Activated naive CD4-positive, alpha-beta T cell treated with anti-CD3 and anti-CD28 coated beads, Interleukin-2, amount 50 U/mL, for 72 hours (primary cell): ENCODE data around the gene TRPC4AP. TPM values are rescaled to one million over a fixed set of nuclear protein-coding genes. Genes with fewer than 3 reads are reported as not detected.

ENCODE experiments used
- ATAC-seq, 2 donors: fragments of 150-1000 bp; cut with Tn5 transposase; 2 replicates each; pipeline ENCODE4 v1.10.0; 2021; ENCODE audit warnings: mild to moderate bottlenecking in 2 of 2, moderate library complexity in 2 of 2
- DNase-seq, 2 donors: peaks; one replicate each; pipeline ENCODE4 v3.0.0; 2021 to 2022; ENCODE audit warnings: low spot score in 2 of 2
- H3K27ac Mint-ChIP-seq, 2 donors: one replicate each; pipeline ENCODE4 v1.8.0; 2022; ENCODE audit warnings: mild to moderate bottlenecking in 2 of 2, mixed read lengths in 2 of 2
- H3K36me3 Mint-ChIP-seq, 2 donors: one replicate each; pipeline ENCODE4 v1.8.0; 2022; ENCODE audit warnings: mixed read lengths in 2 of 2
- H3K9me3 Mint-ChIP-seq, 2 donors: one replicate each; pipeline ENCODE4 v1.8.0; 2022; ENCODE audit warnings: mixed read lengths in 2 of 2
- total RNA-seq, 2 donors: library from RNA; stranded (reverse); gene quantifications; one replicate each; pipeline ENCODE4 v1.2.3, GENCODE V29; 2022

Gene TRPC4AP
- total RNA-seq, 2 donors from 2014 or later, result 44.6 to 51.3 TPM

DNA sequence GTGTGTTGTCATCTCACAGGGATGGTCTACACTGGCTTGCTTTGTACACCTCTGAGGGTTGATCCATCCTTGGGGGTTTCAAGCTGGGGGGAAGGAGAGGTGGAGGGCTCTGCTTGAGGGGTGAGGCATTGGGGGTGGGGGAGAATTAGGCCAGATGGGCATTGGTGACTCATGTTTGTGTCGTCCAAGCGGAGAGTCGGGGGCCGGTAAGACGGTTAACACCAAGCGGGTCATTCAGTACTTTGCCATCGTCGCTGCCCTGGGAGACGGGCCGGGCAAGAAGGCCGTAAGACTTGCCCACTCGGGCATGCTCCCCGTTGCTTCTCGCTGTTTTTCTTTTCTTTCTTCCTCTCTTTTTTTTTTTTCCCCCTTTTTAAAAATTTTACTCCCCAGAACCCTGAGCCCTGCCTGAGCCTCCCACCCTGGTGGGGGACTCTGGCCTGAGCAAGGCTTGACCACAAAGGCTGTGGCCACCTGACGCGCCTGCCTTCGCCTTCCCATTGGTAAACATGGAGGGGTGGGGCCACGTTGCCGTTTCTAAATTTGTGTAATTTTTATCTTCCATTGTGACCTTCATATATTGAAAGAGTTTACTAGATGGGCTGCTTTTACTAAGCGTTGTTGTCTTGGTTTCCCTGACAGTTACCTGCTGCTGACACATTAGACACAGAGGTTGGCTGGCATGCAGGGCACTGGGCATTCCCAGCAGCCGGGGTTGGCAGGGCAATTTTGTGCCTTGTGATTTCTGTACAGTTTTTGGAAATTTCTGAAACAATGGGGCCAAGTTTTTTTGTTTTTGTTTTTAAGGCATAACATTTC is 110.1 kb downstream of the TRPC4AP start:
- no peak for DNase-seq
- Mint-ChIP-seq H3K9me3 (no peaks in the 10 kb centered on the region), H3K36me3 (no peaks in the 10 kb centered on the region), H3K27ac (no peak overlapping the region)
- ATAC-seq, result no peak

GRCh38 chr20:34980543-34981233 is 111.9 kb downstream of the TRPC4AP start:
- DNase-seq (no peak), ATAC-seq (no peak)
- Mint-ChIP-seq H3K27ac (no peak overlapping the region), H3K36me3 (no peaks in the 10 kb centered on the region), H3K9me3 (no peaks in the 10 kb centered on the region)

- no peak for DNase-seq
- Mint-ChIP-seq H3K9me3 (no peaks in the 10 kb centered on the region), H3K27ac (no peak overlapping the region), H3K36me3 (no peaks in the 10 kb centered on the region)
- ATAC-seq, result peak in 1 of 2 donors; percentile 48
Observed at GRCh38 chr20:34979366-34980153, 113.0 kb downstream of the TRPC4AP start.

DNA sequence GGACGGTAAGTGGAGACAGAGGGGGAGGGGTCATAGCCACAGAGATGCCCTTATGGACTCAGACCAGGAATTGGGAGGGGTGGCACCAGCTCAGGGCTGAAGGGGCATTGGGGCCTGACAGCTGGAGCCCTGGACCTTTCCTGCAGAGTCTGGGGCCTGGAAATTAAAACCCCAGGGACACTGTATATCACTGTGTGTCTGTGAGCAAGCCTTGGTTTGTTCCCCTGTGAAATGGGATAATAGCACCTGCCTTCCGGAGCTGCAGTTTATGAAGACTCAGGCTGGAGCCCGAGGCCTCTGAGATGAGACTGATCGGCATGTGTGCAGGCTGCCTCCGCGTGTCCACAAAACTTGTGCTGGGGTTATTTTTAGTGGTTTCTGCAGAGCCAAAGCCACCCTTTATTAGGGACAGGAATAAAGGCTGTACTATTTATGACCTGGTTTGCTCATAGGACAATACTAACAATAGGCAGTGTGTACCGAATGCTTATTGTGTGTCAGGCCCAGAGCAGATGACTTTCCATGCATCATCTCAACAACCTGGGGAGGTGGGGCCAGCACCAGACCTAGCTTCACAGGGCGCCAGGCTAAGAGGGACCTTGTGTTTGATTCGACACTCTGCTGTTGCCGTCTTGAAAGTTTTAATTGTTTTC is 114.4 kb downstream of the TRPC4AP start:
- no peaks in the 10 kb centered on the region for H3K9me3 Mint-ChIP-seq
- ATAC-seq (no peak), DNase-seq (no peak)
- H3K36me3 Mint-ChIP-seq, result no peaks in the 10 kb centered on the region
- no peak overlapping the region for H3K27ac Mint-ChIP-seq

- ATAC-seq, result no peak
- no peaks in the 10 kb centered on the region for H3K9me3 Mint-ChIP-seq
Observed at GRCh38 chr20:34977365-34978091, 115.1 kb downstream of the TRPC4AP start.

GRCh38 chr20:34976286-34976685 is 116.3 kb downstream of the TRPC4AP start:
- no peak for ATAC-seq
- Mint-ChIP-seq H3K27ac (no peak overlapping the region), H3K9me3 (no peaks in the 10 kb centered on the region), H3K36me3 (no peaks in the 10 kb centered on the region)
- DNase-seq, result no peak

More at GRCh38 chr20:34977365-34978091, 115.1 kb downstream of the TRPC4AP start:
- Mint-ChIP-seq H3K27ac (no peak overlapping the region), H3K36me3 (no peaks in the 10 kb centered on the region)
- DNase-seq, result no peak

GRCh38 chr20:34974246-34974645 is 118.4 kb downstream of the TRPC4AP start:
- Mint-ChIP-seq H3K9me3 (no peaks in the 10 kb centered on the region), H3K36me3 (no peaks in the 10 kb centered on the region)
- no peak for ATAC-seq

GRCh38 chr20:34971561-34972235 is 120.9 kb downstream of the TRPC4AP start:
- ATAC-seq (no peak), DNase-seq (no peak)
- H3K27ac Mint-ChIP-seq, result no peak overlapping the region
- no peaks in the 10 kb centered on the region for H3K9me3 Mint-ChIP-seq
- no peaks in the 10 kb centered on the region for H3K36me3 Mint-ChIP-seq

More at GRCh38 chr20:34974246-34974645, 118.4 kb downstream of the TRPC4AP start:
- no peak overlapping the region for H3K27ac Mint-ChIP-seq
- DNase-seq, result no peak

DNA sequence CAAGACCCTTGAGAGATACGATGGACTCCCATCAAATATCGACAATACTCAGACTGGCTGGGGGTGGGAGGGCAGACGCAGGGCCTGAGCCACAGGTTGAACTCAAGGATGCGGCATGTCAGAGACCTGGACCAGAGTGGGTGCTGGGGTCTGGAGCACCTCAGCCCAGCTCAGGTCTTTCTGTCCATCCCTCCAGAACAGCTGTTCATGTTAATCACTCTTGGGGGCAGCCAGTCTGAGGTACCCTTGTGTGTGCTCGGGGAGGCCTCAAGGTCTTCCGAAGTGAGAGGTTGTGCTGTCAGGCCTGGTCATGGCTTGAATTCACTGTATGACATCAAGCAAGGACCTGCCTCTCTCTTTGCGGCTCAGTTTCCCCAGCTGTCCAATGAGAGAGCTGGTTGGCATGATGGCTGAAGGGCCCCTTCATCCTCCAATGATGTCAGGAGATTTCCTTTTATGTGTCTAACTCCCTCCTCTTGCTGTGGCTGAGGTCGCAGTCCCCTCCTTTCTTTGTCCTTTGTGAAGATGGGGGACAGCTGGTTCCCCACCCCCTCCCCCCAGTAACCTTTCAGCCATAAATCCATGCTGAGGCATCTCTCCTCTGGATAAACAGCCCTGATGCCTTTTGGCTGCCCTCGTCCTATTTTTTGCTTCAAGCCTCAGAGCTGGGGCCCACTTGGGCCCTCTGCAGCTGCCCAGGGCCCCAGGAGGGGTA is 121.6 kb downstream of the TRPC4AP start:
- ATAC-seq (no peak), DNase-seq (no peak)
- Mint-ChIP-seq H3K36me3 (no peaks in the 10 kb centered on the region), H3K27ac (no peak overlapping the region), H3K9me3 (no peaks in the 10 kb centered on the region)

DNA sequence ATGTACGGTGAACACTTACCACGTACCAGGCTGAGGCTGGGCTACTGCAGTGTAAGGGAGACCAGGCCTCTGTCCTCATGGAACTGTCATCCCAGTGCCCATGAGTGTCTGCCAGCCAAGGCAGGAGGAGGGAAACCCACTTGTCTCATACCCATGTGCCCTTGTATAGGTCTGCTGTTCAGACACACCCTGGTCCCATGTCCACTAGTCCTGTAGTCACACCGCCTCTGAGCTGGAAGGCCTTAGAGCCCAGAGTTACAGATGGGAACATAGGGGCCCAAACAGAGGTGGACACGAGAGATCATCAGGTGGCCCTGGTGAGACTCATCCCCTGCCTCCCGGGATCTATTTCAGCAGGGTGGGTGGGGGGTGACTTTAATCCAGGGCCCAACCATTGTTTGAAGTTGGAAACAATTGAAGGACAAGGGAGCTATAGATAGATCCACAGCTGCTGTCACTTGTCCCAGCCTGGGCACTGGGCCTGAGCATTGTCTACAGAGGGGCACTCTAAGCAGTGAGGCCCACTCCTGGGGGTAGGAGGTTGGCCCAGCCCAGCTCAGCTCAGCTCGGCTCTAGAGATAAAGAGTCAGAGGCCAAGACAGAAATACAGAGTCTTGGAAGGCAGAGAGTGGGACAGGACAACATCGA is 122.3 kb downstream of the TRPC4AP start:
- H3K9me3 Mint-ChIP-seq, result no peaks in the 10 kb centered on the region
- DNase-seq, result no peak
- ATAC-seq, result no peak
- H3K27ac Mint-ChIP-seq, result no peak overlapping the region
- H3K36me3 Mint-ChIP-seq, result no peaks in the 10 kb centered on the region

GRCh38 chr20:34968042-34968775 is 124.4 kb downstream of the TRPC4AP start:
- H3K27ac Mint-ChIP-seq, result no peak overlapping the region
- ATAC-seq (no peak), DNase-seq (no peak)
- H3K9me3 Mint-ChIP-seq, result no peaks in the 10 kb centered on the region
- H3K36me3 Mint-ChIP-seq, result no peaks in the 10 kb centered on the region

GRCh38 chr20:34967421-34967820 is 125.2 kb downstream of the TRPC4AP start:
- Mint-ChIP-seq H3K27ac (no peak overlapping the region), H3K36me3 (no peaks in the 10 kb centered on the region)

GRCh38 chr20:34965051-34965450 is 127.6 kb downstream of the TRPC4AP start:
- no peak overlapping the region for H3K27ac Mint-ChIP-seq
- no peaks in the 10 kb centered on the region for H3K9me3 Mint-ChIP-seq
- no peak for DNase-seq
- H3K36me3 Mint-ChIP-seq, result no peaks in the 10 kb centered on the region
- no peak for ATAC-seq

More at GRCh38 chr20:34967421-34967820, 125.2 kb downstream of the TRPC4AP start:
- no peaks in the 10 kb centered on the region for H3K9me3 Mint-ChIP-seq
- no peak for DNase-seq
- ATAC-seq, result no peak

GRCh38 chr20:34964486-34964885 is 128.1 kb downstream of the TRPC4AP start:
- H3K27ac Mint-ChIP-seq, result no peak overlapping the region

More at GRCh38 chr20:34964486-34964885, 128.1 kb downstream of the TRPC4AP start:
- no peak for DNase-seq
- H3K9me3 Mint-ChIP-seq, result no peaks in the 10 kb centered on the region
- H3K36me3 Mint-ChIP-seq, result no peaks in the 10 kb centered on the region
- no peak for ATAC-seq
